Stimulated activated CD4-positive, alpha-beta T cell treated with anti-CD3 and anti-CD28 coated beads, Interleukin-12 subunit alpha, Interleukin-12 subunit beta, amount 100 ng/mL, for 24 hours (primary cell): ENCODE data around the gene CLCF1.

ENCODE experiments used
- DNase-seq, 2 experiments: peaks; one replicate each; pipeline ENCODE4 v3.0.0-alpha.2; 2020; ENCODE audit warnings: low read depth in 2 of 2

CLCF1 gene

DNA sequence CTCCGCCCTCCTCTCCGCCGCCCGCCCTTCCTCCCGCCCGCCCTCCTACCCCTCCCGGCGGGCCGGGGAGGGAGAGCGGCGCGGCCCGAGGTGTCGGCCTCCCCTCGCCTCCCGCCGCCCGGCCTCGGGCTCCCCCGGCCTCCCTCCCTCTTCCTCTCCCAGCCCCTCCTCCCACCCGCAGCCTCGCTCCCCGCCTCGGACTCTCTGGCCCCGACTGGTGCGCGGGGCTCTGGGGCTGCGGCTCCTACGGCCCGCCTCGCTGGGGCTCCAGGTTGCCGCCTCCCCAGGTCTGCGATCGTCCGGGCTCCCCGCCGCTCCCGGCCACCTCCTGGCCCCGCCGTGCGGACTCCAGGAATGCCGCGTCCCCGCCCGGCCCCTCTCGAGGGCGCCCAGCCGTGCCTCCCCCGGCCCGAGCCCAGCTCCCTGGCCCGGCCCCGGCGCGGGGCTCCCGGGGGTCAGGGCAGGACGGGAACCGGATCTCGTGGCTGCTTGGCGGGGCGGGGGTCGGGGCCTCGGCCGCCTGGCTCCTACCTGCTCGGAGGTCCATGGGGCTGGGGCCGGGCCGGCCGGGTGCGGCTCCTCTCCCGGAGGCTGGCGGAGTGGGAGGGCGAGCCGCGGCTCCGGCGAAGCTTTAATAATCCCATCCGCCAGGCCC lies at the start of gene CLCF1:
TSS of gene CLCF1 (minus strand) at position 606 of the 655 bp plus-strand sequence. CDS start at position 547, 59 bp downstream.
- no peak for DNase-seq

- no peak for DNase-seq
Observed at GRCh38 chr11:67422891-67423290, 49.5 kb upstream of the CLCF1 start.

DNA sequence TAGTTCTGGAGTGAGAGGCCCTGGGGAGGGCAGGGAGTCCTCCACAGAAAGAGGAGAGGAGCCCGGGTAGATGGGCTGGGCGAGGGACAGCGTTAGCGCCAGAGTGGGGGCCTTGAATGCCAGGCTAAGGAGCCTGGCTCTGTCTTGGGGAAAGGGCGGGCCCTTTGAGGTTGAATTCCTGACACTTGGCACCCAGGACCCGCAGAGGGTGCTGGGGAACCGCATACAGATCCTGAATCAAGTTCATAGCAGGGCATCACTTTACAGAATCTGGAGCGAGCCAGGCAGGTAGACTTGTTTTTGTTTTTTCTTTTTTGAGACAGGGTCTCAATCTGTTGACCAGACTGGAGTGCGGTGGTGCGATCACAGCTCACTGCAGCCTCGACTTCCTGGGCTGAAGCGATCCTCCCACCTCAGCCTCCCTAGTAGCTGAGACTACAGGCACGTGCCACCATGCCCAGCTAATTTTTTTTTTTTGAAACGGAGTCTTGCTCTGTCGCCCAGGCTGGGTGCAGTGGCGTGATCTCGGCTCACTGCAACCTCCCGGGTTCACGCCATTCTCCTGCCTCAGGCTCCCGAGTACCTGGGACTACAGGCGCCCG lies 48.1 kb upstream of the CLCF1 start:
- DNase-seq = no peak

GRCh38 chr11:67420646-67421429 lies 47.4 kb upstream of the CLCF1 start:
- peak; percentile 97 to 98 for DNase-seq

DNA sequence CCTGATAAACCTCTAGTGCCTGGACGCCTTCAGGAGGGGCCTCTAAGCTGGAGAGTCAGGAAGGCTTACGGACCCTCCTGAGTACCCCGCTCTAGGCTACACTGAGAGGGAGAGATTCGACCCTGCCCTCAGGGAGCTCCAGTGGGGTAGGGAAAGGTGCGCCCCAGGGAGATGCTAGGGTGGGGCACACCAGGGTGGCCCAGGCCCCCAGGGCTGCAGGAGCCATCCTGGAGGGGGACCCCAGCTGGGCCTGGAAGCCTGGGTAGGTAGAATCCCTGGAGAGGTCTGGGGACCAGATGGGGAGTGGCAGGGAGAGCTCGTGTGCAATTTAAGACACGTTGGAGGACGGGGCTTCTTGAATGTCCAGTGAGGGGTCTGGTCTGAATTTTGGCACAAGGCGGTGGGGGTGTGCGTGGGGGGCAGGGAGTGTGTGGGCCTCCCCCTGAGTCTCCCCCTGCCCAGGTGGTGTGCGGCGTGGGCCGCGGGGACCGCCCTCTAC lies 46.8 kb upstream of the CLCF1 start:
- DNase-seq = no peak

GRCh38 chr11:67419325-67420049 lies 46.1 kb upstream of the CLCF1 start:
- DNase-seq = no peak

DNA sequence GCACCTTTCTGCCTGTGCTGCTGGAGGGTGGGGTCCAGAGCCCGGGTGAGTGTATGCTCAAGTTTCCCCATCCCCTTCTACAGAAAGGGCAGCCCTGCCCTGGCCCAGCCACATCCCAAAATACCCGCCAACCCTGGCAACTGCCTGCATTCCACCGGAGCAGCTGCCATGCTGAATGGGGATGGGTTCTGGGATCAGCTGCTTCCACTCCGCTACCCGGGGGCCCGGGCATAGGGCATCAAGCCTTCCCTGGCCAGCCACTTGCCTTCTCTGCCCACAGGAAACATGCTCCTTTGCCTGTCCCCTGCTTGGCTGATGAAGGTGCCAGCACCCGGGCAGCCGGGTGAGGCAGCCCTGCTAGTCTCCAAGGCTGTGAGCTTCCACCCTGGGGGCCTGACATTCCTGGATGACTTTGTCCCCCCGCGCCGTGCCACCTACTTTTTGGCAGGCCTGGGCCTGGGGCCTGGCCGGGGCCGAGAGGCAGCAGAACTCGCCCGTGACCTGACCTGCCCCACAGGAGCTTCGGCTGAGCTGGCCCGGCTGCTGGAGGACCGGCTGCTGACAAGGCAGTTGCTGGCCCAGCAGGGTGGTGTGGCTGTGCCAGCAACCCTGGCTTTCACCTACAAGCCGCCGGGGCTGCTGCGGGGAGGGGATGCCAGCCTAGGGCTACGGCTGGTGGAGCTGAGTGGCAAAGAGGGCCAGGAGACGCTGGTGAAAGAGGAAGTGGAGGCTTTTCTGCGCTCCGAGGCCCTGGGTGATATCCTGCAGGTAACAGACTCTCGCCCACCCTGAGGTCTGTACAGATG lies 45.3 kb upstream of the CLCF1 start:
- DNase-seq = no peak

DNA sequence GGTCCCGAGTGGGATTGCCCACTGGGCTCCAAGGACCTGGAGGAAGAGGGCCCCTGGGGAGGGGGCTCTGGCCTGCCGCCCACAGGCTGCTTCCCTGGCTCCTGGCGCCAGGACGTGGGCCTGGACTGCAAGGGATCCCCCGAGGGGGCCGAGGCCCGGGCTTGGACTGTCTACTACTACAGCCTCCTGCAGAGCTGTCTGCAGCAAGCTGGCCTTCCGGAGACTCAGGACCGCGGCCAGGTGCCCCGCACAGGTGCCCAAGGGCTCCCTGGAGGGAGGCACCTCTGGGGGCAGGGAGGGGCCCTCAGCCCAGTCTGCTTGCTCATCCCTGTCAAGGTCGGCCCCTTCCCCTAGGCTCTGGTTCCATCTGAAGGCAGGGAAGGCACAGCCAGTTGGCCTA lies 44.0 kb upstream of the CLCF1 start:
- DNase-seq = no peak

DNA sequence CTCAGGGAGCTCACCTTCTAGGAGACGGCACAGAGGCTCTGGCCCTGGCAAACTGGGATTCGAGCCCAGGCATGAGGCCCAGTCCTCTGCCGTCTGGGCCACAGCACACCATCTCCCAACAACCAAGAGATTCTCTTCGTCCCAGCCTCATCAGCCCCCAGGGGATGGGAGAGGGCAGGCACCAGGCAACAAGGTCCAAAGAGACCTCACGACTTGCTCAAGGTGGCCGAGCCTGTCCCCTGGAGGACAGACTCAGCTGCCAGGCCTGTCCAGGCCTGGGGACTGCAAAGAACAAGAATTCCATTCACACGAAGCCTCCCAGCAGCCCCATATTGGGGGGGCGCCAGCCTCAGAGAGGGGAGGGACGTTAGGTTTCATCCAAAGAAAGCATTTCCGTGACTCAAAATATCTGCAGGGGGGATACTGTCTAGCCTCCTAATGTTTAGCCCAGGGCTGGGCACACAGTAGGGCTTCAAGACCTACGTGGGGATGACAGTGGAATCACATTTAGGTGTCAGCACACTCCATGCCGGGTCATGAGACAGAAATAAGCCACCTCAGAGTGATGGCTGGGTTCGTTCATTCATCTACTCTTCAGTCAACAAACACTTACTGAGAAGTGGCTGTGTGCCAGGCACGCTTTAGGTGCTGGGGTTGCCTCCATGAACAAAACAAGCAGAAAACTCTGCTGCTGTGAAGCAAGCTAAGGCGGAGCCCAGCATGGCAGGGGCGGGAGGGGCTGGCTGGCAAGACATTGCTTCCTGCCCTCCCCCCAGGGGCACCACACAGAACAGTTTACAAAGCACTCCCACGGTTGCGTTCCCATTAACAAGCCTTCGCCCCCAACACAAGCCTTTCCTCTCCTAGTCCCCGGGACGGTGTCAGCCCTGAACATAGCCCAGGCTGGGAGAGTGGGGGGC lies 43.3 kb upstream of the CLCF1 start:
- DNase-seq = no peak

GRCh38 chr11:67415501-67416304 lies 42.3 kb upstream of the CLCF1 start, which contains the start of gene CARNS1:
Gene CARNS1 (plus strand): TSS chr11:67415678. CDS start chr11:67416200, 522 bp downstream.
- DNase-seq = no peak

- no peak for DNase-seq
Observed at GRCh38 chr11:67413266-67413849, 40.0 kb upstream of the CLCF1 start.

- no peak for DNase-seq
Observed at GRCh38 chr11:67412495-67413179, 39.2 kb upstream of the CLCF1 start.

DNA sequence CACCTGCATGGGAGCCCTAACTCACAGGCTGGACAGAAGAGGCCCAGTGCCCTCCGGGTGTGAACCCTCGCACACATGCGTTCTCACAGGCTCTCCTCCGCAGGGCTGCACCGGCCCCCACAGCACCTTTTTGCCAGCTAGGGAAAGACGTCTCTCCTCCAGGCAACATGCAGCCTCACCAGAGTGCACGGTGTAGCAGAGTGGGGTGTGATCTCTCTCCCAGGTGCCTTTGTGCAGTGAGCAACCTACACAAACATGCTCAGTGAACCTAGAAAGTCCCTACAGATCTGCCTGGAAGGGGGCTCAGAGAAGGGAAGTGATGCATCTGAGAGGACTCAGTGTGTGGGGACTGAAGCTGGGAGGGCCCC lies 38.4 kb upstream of the CLCF1 start:
- DNase-seq = no peak

GRCh38 chr11:67410984-67411784 lies 37.8 kb upstream of the CLCF1 start:
- DNase-seq = no peak

DNA sequence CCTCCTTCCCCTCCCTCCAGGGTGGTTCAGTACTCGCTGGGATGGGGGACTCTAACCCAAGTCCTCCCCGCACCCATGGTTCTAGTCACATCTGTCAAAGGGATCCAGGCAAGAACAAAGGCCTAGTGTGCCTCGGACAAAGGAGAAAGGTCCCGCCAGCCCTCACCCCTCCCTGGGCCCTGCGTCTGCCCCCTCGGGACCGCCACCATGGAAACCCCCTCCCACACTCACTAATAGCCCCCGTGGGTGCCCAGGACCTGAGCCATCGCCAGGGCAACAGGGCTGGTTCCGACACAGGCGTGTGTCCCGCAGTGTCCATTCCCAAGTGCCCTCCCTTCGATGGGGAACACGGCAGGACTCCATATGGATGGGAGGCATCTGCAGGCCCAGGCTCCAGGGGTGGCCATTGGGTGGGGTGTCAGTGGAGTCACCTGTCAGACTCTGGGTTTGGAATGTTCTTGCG lies 37.0 kb upstream of the CLCF1 start:
- DNase-seq = no peak

GRCh38 chr11:67409781-67410368 lies 36.5 kb upstream of the CLCF1 start:
- DNase-seq = no peak

- DNase-seq = no peak
Observed at GRCh38 chr11:67409261-67409666, 35.9 kb upstream of the CLCF1 start.
